Skeletal muscle cell (primary cell): ENCODE measurements around the gene NEK11.

Source experiments
- DNase-seq: peaks from one replicate; pipeline ENCODE4 v3.0.0-alpha.2; 2010; ENCODE audit warnings: low read depth
- H3K4me3 ChIP-seq: 2 replicates; pipeline ENCODE4 v1.5.1; 2011; ENCODE audit warnings: low read depth, mild to moderate bottlenecking, control low read depth, low read length, moderate library complexity

Gene NEK11

GRCh38 chr3:131026321-131027151 is at the start of gene NEK11, which contains the start of gene ASTE1:
TSS of gene NEK11 (plus strand) at chr3:131026877. CDS start at chr3:131029709, 2,832 bp downstream.
TSS of gene ASTE1 (minus strand) at chr3:131026825. CDS start at chr3:131025306, 1,519 bp downstream.
- peak; percentile 43 for DNase-seq
- H3K4me3 ChIP-seq, result peak within 1 kb of the TSS; percentile 84

- no peak overlapping the region for H3K4me3 ChIP-seq
- no peak for DNase-seq
These were observed 47.6 kb upstream of the NEK11 start for GRCh38 chr3:130979117-130979516.

DNA sequence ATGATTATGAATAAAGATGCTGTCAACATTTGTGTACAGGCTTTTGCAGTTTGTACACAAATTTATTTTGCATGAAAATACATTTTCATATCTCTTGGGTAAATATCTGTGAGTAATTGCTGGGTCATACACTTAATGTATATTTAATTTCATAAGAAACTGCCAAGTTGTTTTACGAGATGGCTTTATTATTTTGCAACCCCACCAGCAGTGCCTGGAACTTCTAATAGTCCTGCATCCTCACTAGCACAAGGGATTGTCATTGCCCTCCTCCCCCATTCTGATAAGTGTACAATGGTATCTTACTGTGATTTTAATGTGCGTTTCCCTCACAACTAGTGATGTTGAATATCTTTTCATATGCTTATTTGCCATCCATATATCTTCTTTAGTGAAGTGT is 45.2 kb upstream of the NEK11 start:
- H3K4me3 ChIP-seq, result no peak overlapping the region
- DNase-seq, result no peak

GRCh38 chr3:130990282-130990681 is 36.4 kb upstream of the NEK11 start:
- H3K4me3 ChIP-seq, result no peak overlapping the region
- no peak for DNase-seq

- DNase-seq, result no peak
- no peak overlapping the region for H3K4me3 ChIP-seq
These were observed 35.6 kb upstream of the NEK11 start for GRCh38 chr3:130991126-130991525.

- DNase-seq, result no peak
These were observed 34.3 kb upstream of the NEK11 start for GRCh38 chr3:130992344-130992743.

DNA sequence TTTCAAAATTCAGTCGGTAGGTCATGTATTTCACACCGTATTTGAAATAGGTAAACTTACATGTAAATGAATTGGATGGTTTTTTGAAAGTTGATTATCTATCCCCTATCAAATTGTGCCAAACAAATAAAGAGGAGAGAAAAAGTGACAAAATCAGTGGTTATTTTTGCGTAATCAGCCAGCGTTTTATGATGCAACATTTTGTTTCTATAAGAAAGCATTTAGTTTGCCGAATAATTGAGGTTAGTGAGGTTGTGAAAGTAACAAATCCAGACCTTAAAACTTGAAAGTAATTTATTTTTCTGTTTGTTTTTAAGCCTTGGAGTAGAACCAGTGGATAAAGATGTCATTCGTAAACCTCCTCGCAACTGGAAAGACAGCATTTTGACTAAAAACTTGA is 29.4 kb upstream of the NEK11 start:
- no peak overlapping the region for H3K4me3 ChIP-seq
- peak; percentile 23 for DNase-seq

More at GRCh38 chr3:130992344-130992743, 34.3 kb upstream of the NEK11 start:
- H3K4me3 ChIP-seq, result no peak overlapping the region

DNA sequence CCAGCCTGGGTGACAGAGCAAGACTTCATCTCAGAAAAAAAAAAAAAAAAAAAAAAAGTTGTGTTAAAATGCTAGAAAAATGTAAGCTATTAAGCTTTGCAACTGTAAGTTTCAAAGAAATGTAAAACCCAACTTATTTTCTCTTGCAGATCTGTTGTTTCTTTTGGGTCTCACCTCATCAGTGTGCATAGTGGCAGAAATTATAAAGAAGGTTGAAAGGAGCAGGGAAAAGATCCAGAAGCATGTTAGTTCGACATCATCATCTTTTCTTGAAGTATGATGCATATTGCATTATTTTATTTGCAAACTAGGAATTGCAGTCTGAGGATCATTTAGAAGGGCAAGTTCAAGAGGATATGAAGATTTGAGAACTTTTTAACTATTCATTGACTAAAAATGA is 25.6 kb upstream of the NEK11 start:
- no peak for DNase-seq
- no peak overlapping the region for H3K4me3 ChIP-seq

GRCh38 chr3:131004603-131005002 is 22.1 kb upstream of the NEK11 start:
- no peak for DNase-seq
- H3K4me3 ChIP-seq, result no peak overlapping the region

DNA sequence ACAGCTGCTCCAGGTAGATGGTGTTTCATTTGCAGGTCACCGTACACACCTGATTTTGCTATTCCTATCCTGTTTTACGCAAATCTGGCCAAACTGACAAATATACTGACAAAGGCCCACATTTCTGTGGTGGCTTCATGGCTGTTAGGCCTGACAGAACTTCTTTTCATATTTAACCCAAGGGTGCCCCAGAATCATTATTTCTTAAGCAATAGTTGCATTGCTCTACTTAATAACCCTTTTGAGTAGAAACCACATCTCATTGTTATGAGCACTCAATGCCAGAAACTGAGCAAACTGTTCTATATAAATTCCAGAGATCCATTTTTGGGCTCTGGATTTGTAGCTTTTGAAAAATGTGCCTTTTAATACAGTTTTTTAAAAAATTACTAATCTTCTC is 19.4 kb upstream of the NEK11 start:
- no peak for DNase-seq
- no peak overlapping the region for H3K4me3 ChIP-seq

DNA sequence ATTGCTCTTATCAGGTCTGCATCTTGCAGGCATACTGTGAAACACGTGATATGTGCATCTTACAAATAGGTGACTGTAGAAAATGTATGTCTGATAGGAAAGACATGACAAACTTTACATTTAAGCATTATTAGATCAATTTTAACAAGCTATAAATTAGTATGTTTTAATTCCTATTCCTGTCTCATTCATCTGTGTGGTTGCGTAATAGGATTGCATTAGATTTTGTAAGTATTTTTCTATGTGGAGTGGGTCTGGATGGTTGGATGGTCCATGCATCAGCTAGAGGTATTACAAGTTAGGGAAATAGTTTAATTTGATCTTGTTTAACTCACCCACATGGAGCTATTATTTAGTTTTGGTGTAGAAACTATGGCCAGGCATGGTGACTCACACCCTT is 18.9 kb upstream of the NEK11 start:
- no peak for DNase-seq
- H3K4me3 ChIP-seq, result no peak overlapping the region

- no peak for DNase-seq
- no peak overlapping the region for H3K4me3 ChIP-seq
These were observed 18.4 kb upstream of the NEK11 start for GRCh38 chr3:131008326-131008725.

DNA sequence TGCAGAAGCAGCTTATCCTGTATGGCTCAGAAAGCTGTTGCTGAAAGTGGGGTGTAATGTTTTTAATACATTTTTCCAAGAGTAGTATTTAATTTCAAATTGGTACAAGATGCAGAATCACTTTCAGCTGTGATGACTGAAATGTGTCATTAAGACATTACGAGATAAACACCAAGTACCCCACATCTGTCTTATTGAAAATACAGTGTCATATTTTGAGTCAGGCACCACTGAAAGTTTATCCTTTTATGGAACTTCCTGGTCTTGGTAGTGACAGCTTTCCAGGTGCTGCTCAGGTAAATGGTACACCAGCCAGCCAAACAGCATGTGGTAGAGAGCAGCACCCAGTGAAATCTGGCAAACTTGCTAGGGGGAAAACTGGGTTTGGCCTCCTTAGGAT is 17.0 kb upstream of the NEK11 start:
- H3K4me3 ChIP-seq, result no peak overlapping the region
- no peak for DNase-seq

GRCh38 chr3:131018970-131019369 is 7.7 kb upstream of the NEK11 start:
- H3K4me3 ChIP-seq, result no peak overlapping the region
- no peak for DNase-seq

GRCh38 chr3:131020122-131020693 is 6.5 kb upstream of the NEK11 start:
- H3K4me3 ChIP-seq, result no peak overlapping the region
- DNase-seq, result no peak

- no peak for DNase-seq
- H3K4me3 ChIP-seq, result peak overlapping the region; percentile 84
These were observed 1.1 kb upstream of the NEK11 start for GRCh38 chr3:131025539-131025938.

GRCh38 chr3:131028844-131029243 is 2.2 kb downstream of the NEK11 start:
- DNase-seq, result no peak
- H3K4me3 ChIP-seq, result no peak overlapping the region

DNA sequence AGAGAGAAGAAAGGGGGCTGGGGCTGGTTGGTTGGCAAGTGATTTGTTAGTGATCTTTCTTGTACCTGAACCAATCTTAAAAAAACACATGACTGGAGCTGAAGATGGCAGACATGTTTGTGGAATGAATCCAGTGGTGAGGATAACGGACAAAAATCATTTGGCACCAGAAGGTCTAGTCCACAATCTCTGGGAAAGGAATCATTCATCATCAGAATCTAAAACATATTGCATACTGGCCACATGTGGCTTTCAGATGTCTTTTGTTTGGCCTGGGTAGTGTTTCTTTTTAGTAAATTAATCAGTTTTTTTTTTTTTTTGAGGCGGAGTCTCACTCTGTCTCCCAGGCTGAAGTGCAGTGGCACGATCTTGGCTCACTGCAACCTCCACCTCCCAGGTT is 5.0 kb downstream of the NEK11 start:
- DNase-seq, result no peak
- H3K4me3 ChIP-seq, result no peak overlapping the region

GRCh38 chr3:131033480-131034080 is 6.9 kb downstream of the NEK11 start:
- no peak overlapping the region for H3K4me3 ChIP-seq
- DNase-seq, result no peak

GRCh38 chr3:131036200-131036816 is 9.6 kb downstream of the NEK11 start:
- no peak for DNase-seq
- no peak overlapping the region for H3K4me3 ChIP-seq
